ENCODE measurements around the gene HSD17B4.
"Not testable (repeated sequence)": the region's sequence is repeated elsewhere in the genome, so short reads cannot be mapped to it uniquely, and the experiment has no call there.

HSD17B4 gene

DNA sequence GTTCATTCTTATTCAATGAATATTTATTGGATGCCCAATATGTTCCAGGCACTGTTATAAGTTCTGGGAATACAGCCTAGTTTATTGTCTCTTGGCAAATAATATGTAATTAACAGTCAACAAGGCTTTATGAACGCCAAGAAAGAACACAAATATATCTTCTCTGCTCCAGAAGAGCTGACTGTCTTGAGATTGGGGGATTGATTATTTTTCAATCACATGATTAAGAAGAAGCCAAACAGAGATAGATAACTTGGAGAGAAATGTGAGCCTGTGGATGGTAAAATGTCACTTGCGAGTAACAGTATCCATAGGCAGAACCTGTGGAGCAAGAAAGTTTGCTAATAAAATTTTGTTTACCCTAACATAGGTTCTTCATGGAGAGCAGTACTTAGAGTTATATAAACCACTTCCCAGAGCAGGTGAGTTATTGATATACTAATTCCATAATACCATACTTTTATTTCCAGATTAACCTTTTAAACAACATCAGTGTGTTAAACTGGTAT is 49.4 kb downstream of the HSD17B4 start:
- DNase-seq (ENCODE audit: low read depth, low spot score) = no peak
- TF ChIP-seq FOXP2 (optimal IDR thresholded peaks at IDR 0.05; ENCODE audit: control extremely low read depth, extremely low read length, insufficient read depth) (no peak), POLR2AphosphoS5 (IDR thresholded peaks at IDR 0.05; ENCODE audit: borderline replicate concordance, low read depth, low read length) (no peak), EZH2 (IDR thresholded peaks at IDR 0.05) (no peak)
- peaks cover 35% of the 10 kb centered on the region for H3K36me3 ChIP-seq (ENCODE audit: insufficient read depth, low read length)

DNA sequence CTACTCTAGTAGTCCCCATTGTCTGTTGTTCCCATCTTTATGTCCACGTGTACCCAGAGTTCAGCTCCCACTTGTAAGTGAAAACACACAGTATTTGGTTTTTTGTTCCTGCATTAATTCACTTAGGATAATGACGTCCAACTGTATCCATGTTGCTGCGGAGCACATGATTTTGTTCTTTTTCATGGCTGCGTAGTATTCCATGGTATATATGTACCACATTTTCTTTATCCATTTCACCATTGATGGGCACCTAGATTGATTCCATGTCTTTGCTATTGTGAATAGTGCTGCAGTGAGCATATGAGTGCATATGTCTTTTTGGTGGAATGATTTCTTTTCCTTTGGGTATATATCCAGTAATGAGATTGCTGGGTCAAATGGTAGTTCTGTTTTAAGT is 51.6 kb downstream of the HSD17B4 start:
- not testable (repeated sequence) for H3K27ac ChIP-seq; H3K9ac ChIP-seq (ENCODE audit: insufficient read length); H3K4me3 ChIP-seq; DNase-seq (ENCODE audit: low read depth, low spot score)
- H3K9me3 ChIP-seq (ENCODE audit: low read depth, low read length) = peaks cover 14% of the 10 kb centered on the region; the same call in 1 of the 2 replicates
- peaks cover 34% of the 10 kb centered on the region for H3K36me3 ChIP-seq (ENCODE audit: insufficient read depth, low read length)

More for the DNA sequence above, 49.4 kb downstream of the HSD17B4 start:
- Histone ChIP-seq H3K9ac (ENCODE audit: insufficient read length) (no peak overlapping the region), H3K27ac (no peak overlapping the region), H3K9me3 (ENCODE audit: low read depth, low read length) (peaks cover 14% of the 10 kb centered on the region; the same call in 1 of the 2 replicates), H3K4me3 (no peak overlapping the region)

DNA sequence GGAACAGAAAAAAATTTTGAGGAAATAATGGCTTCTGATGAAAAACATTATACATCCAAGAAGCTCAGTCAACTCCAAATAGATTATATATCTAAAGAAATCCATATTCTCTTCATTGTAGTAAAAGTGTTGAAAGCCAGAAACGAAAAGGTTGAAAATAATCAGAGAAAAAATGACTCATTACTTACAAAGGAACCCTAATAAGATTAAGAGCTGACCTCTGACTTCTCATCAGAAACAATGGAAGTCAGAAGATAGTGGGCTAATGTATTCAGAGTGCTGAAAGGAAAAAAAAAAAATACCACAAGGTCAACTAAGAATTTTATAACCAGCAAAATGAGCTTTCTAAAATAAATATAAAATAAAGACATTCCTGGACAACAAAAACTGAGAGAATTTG is 60.0 kb downstream of the HSD17B4 start:
- DNase-seq (ENCODE audit: low read depth, low spot score) = no peak
- TF ChIP-seq POLR2AphosphoS5 (IDR thresholded peaks at IDR 0.05; ENCODE audit: borderline replicate concordance, low read depth, low read length) (no peak), EZH2 (IDR thresholded peaks at IDR 0.05) (no peak), FOXP2 (optimal IDR thresholded peaks at IDR 0.05; ENCODE audit: control extremely low read depth, extremely low read length, insufficient read depth) (no peak)
- Histone ChIP-seq H3K36me3 (ENCODE audit: insufficient read depth, low read length) (peaks cover 46% of the 10 kb centered on the region), H3K4me3 (no peak overlapping the region), H3K27ac (no peak overlapping the region), H3K9ac (ENCODE audit: insufficient read length) (no peak overlapping the region), H3K9me3 (ENCODE audit: low read depth, low read length) (no peaks in the 10 kb centered on the region)

DNA sequence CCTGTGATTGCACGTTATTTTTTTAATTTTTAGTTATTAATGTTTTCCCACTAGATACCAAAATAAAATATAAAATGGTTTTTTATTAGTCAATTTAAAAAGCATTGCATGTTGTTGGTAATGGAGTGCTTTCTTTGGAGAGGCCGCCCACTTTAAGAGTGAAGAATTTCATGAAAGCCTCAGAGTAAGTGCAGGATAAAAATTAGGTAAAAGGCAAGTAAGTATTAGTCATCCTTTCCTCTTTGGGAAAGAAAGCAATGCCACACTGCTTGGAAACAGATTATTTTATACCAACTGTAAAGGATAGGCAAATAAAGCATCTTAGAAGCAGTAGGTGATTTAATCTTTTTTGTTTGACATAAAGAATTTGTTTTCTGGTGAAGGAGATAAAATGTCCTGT is 62.9 kb downstream of the HSD17B4 start:
- Histone ChIP-seq H3K36me3 (ENCODE audit: insufficient read depth, low read length) (peaks cover 30% of the 10 kb centered on the region), H3K27ac (no peak overlapping the region), H3K9ac (ENCODE audit: insufficient read length) (no peak overlapping the region), H3K4me3 (no peak overlapping the region), H3K9me3 (ENCODE audit: low read depth, low read length) (no peaks in the 10 kb centered on the region)
- TF ChIP-seq POLR2AphosphoS5 (IDR thresholded peaks at IDR 0.05; ENCODE audit: borderline replicate concordance, low read depth, low read length) (no peak), FOXP2 (optimal IDR thresholded peaks at IDR 0.05; ENCODE audit: control extremely low read depth, extremely low read length, insufficient read depth) (no peak), EZH2 (IDR thresholded peaks at IDR 0.05) (no peak)
- no peak for DNase-seq (ENCODE audit: low read depth, low spot score)

DNA sequence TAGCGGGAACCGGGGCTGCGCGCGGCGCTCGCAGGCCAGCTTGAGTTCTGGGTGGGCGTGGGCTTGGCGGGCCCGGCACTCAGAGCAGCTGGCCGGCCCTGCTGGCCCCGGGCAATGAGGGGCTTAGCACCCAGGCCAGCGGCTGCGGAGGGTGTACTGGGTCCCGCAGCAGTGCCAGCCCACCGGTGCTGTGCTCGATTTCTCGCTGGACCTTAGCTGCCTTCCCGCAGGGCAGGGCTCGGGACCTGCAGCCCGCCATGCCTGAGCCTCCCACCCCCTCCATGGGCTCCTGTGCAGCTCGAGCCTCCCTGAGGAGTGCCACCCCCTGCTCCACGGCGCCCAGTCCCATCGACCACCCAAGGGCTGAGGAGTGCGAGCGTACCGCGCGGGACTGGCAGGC is 64.8 kb downstream of the HSD17B4 start:
- not testable (repeated sequence) for H3K4me3 ChIP-seq; H3K9ac ChIP-seq (ENCODE audit: insufficient read length); DNase-seq (ENCODE audit: low read depth, low spot score); H3K27ac ChIP-seq; H3K9me3 ChIP-seq (ENCODE audit: low read depth, low read length)
- H3K36me3 ChIP-seq (ENCODE audit: insufficient read depth, low read length) = peaks cover 16% of the 10 kb centered on the region

DNA sequence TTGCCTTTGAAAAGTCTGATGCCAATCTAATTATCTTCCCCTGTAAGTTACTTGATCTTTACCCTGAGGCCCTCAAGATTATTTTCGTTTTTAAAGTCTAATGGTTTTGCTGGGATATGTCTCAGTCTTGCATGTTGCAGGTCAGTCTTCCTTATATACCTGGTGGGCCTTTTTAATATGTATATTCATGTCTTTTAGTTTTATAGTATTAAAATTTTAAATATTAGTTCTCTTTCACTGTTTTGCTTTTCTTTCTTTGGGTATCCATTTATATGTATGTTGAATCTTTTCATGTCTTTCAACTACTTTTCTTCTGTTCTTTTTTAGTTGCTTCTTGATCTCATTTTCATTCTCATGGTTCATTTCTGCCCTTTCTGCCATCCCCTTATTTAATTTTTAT is 68.9 kb downstream of the HSD17B4 start:
- H3K9me3 ChIP-seq (ENCODE audit: low read depth, low read length) = no peaks in the 10 kb centered on the region

DNA sequence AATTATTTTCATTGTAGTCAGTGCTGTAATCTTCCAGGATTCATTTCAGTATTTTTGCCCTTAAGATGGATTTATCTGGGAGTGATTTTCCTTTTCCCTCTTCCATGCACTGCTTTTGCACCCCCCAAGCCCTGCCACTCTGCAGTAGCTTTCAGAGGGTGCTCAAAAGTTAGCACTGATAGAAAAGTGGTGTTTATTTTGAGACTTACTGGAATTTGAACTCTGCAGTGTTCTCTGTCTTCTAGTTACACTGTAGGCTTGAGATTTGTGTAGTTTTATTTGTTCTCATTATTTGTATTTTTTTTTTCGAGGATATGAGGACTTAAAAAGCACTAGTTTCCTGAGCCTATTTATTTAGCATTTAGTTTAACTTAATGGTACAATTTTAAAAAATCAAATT is 70.5 kb downstream of the HSD17B4 start:
- no peak overlapping the region for H3K27ac ChIP-seq
- H3K4me3 ChIP-seq = no peak overlapping the region
- no peak for TF ChIP-seq EZH2 (IDR thresholded peaks at IDR 0.05)
- TF ChIP-seq FOXP2 (optimal IDR thresholded peaks at IDR 0.05; ENCODE audit: control extremely low read depth, extremely low read length, insufficient read depth) = no peak
- TF ChIP-seq POLR2AphosphoS5 (IDR thresholded peaks at IDR 0.05; ENCODE audit: borderline replicate concordance, low read depth, low read length) = no peak
- H3K9me3 ChIP-seq (ENCODE audit: low read depth, low read length) = no peaks in the 10 kb centered on the region
- peaks cover 10% of the 10 kb centered on the region for H3K36me3 ChIP-seq (ENCODE audit: insufficient read depth, low read length)
- H3K9ac ChIP-seq (ENCODE audit: insufficient read length) = no peak overlapping the region
- no peak for DNase-seq (ENCODE audit: low read depth, low spot score)

More for the DNA sequence above, 68.9 kb downstream of the HSD17B4 start:
- Histone ChIP-seq H3K27ac (no peak overlapping the region), H3K9ac (ENCODE audit: insufficient read length) (no peak overlapping the region), H3K36me3 (ENCODE audit: insufficient read depth, low read length) (0 out of 2 replicates have a peak, but pooled peaks cover 3% of the 10 kb centered on the region), H3K4me3 (no peak overlapping the region)
- TF ChIP-seq EZH2 (IDR thresholded peaks at IDR 0.05) = no peak
- no peak for TF ChIP-seq FOXP2 (optimal IDR thresholded peaks at IDR 0.05; ENCODE audit: control extremely low read depth, extremely low read length, insufficient read depth)
- TF ChIP-seq POLR2AphosphoS5 (IDR thresholded peaks at IDR 0.05; ENCODE audit: borderline replicate concordance, low read depth, low read length) = no peak
- no peak for DNase-seq (ENCODE audit: low read depth, low spot score)

DNA sequence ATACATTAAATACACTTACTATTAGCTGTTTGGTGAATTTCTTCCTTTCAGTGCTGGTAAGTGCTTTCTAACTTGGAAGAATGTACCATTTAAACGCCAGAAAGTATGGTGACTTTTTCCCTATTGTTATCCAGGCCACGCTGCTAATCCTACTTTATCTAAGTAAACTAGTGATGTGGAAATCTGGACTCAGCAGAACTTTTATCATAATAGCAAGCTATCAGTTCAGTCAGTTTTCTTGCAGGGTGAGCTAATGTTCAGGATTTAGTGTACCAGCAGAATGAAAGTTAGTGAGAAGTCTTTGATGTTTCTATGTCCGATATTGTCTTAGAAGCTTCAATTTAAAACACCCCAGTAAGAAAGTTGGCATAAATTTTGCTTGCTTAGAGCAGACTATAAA is 72.2 kb downstream of the HSD17B4 start:
- peaks cover 16% of the 10 kb centered on the region for H3K36me3 ChIP-seq (ENCODE audit: insufficient read depth, low read length)
- no peak overlapping the region for H3K4me3 ChIP-seq
- no peaks in the 10 kb centered on the region for H3K9me3 ChIP-seq (ENCODE audit: low read depth, low read length)
- DNase-seq (ENCODE audit: low read depth, low spot score) = no peak
- H3K27ac ChIP-seq = no peak overlapping the region
- TF ChIP-seq EZH2 (IDR thresholded peaks at IDR 0.05) = no peak
- TF ChIP-seq FOXP2 (optimal IDR thresholded peaks at IDR 0.05; ENCODE audit: control extremely low read depth, extremely low read length, insufficient read depth) = no peak
- no peak for TF ChIP-seq POLR2AphosphoS5 (IDR thresholded peaks at IDR 0.05; ENCODE audit: borderline replicate concordance, low read depth, low read length)
- no peak overlapping the region for H3K9ac ChIP-seq (ENCODE audit: insufficient read length)

DNA sequence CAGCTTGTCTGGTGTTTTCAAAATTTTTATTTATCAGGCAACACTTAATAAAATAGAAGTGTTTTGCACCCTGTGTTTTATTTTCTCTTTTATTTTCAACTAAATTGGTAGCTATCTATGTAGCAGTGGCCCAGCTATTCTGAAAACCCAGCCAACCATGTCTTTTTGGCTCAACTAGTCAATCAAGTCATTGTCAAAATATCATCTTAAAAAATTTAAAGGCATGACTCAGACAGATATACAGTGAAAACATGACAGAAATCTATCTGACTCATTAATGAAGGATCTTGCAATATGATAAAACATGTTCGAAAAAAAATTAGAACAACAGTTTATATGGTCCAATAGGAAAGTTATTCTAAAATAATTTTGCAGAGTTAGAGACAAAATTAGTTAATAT is 75.1 kb downstream of the HSD17B4 start:
- no peak for TF ChIP-seq FOXP2 (optimal IDR thresholded peaks at IDR 0.05; ENCODE audit: control extremely low read depth, extremely low read length, insufficient read depth)
- no peak for TF ChIP-seq EZH2 (IDR thresholded peaks at IDR 0.05)
- TF ChIP-seq POLR2AphosphoS5 (IDR thresholded peaks at IDR 0.05; ENCODE audit: borderline replicate concordance, low read depth, low read length) = no peak
- Histone ChIP-seq H3K27ac (no peak overlapping the region), H3K9ac (ENCODE audit: insufficient read length) (no peak overlapping the region), H3K9me3 (ENCODE audit: low read depth, low read length) (no peaks in the 10 kb centered on the region), H3K4me3 (no peak overlapping the region), H3K36me3 (ENCODE audit: insufficient read depth, low read length) (peaks cover 28% of the 10 kb centered on the region)
- DNase-seq (ENCODE audit: low read depth, low spot score) = no peak
